GM12878 (cell line): Measurements from ENCODE around the gene TBCD. TPM values are rescaled to one million over a fixed set of nuclear protein-coding genes. Genes with fewer than 3 reads are reported as not detected.

Experiments
- ATAC-seq: fragments of 200-7000 bp; cut with Tn5 transposase; 3 replicates; pipeline ENCODE4 v1.9.1; 2020; ENCODE audit warnings: mild to moderate bottlenecking, moderate library complexity
- BruUV-seq: library from RNA; stranded (reverse); fragments of 400-500 nt; replicated peaks from 2 replicates; lab custom pipeline; 2021; lab: Mats Ljungman, UMichigan
- CTCF ChIA-PET: fragments of 300-600 bp; sonication (Branson Sonifier 250); formaldehyde crosslinking; extraction: SDS; loops from one replicate; lab custom pipeline; 2021; ENCODE audit warnings: inconsistent platforms; lab: Yijun Ruan, JAX
- POLR2A ChIA-PET: fragments of 350-600 bp; formaldehyde crosslinking; extraction: SDS; loops from one replicate; lab custom pipeline; 2021; ENCODE audit warnings: inconsistent platforms; lab: Charles Lee
- RAD21 ChIA-PET: fragments of 300-600 bp; sonication (Branson Sonifier 250); formaldehyde crosslinking; loops from one replicate; lab custom pipeline; 2023; ENCODE audit warnings: antibody characterized with exemption; ENCODE audit not compliant: unreplicated experiment; lab: Charles Lee
- SMC1A ChIA-PET: fragments of 300-600 bp; sonication (Branson Sonifier 250); formaldehyde crosslinking; loops from one replicate; lab custom pipeline; 2023; ENCODE audit not compliant: unreplicated experiment, uncharacterized antibody; lab: Charles Lee
- DNase-seq: peaks from one replicate; pipeline ENCODE4 v3.0.0-alpha.2; 2011; ENCODE audit warnings: low read depth, low spot score
- FAIRE-seq: peaks from 3 replicates; lab custom pipeline; 2011; peaks lifted over from hg19 to GRCh38; lab: Jason Lieb, UNC
- H2AFZ ChIP-seq: 2 replicates; pipeline ENCODE4 v1.6.0; 2011; ENCODE audit warnings: low read depth, low read length, control low read depth; ENCODE audit not compliant: control insufficient read depth
- H3K27ac ChIP-seq: 2 replicates; pipeline ENCODE4 v1.5.1; 2011; ENCODE audit warnings: control low read depth; ENCODE audit not compliant: control insufficient read depth, insufficient read depth
- H3K27me3 ChIP-seq, 2 experiments: replicated peaks in 1 of 2; 2 replicates each; pipeline versions ENCODE4 v1.6.0 to v1.6.1; 2011; ENCODE audit warnings: low read length in 1 of 2; ENCODE audit not compliant: control insufficient read depth in 2 of 2, insufficient read depth in 2 of 2
- H3K36me3 ChIP-seq, 2 experiments: 2 replicates each; pipeline ENCODE4 v1.5.1; 2011; ENCODE audit warnings: low read length in 1 of 2; ENCODE audit not compliant: control insufficient read depth in 2 of 2, insufficient read depth in 2 of 2
- H3K4me1 ChIP-seq: 2 replicates; pipeline ENCODE4 v1.6.1; 2011; ENCODE audit warnings: mild to moderate bottlenecking, low read length, moderate library complexity, mixed read lengths; ENCODE audit not compliant: control insufficient read depth, insufficient read depth
- H3K4me2 ChIP-seq: 2 replicates; pipeline ENCODE4 v1.6.0; 2011; ENCODE audit warnings: control low read depth; ENCODE audit not compliant: control insufficient read depth, insufficient read depth
- H3K4me3 ChIP-seq: fragments of 200-600 bp; sonication (generic); 2 replicates; pipeline ENCODE4 v1.5.1; 2016
- H3K79me2 ChIP-seq: 2 replicates; pipeline ENCODE4 v1.6.0; 2011; ENCODE audit warnings: low read length; ENCODE audit not compliant: control insufficient read depth, insufficient read depth
- H3K9ac ChIP-seq: 2 replicates; pipeline ENCODE4 v1.8.0; 2011; ENCODE audit warnings: low read length, control low read depth, mixed read lengths; ENCODE audit not compliant: control insufficient read depth, insufficient read depth
- H3K9me3 ChIP-seq: replicated peaks from 3 replicates; pipeline ENCODE4 v1.5.1; 2011; ENCODE audit warnings: mild to moderate bottlenecking, low read length; ENCODE audit not compliant: control insufficient read depth, insufficient read depth
- H4K20me1 ChIP-seq: 2 replicates; pipeline ENCODE4 v1.6.0; 2011; ENCODE audit not compliant: control insufficient read depth, insufficient read depth
- CHD2 ChIP-seq: IDR thresholded peaks from 2 replicates; pipeline ENCODE4 v1.6.1; 2011; ENCODE audit warnings: low read depth, low read length, improper control_type of control experiment, borderline replicate concordance
- CUX1 ChIP-seq: IDR thresholded peaks from 2 replicates; pipeline ENCODE4 v1.6.1; 2012; ENCODE audit warnings: improper control_type of control experiment, low read depth, low read length; ENCODE audit not compliant: insufficient replicate concordance
- HSF1 ChIP-seq: fragments of 150-350 bp; IDR thresholded peaks from 2 replicates; pipeline ENCODE4 v1.6.1; 2014; ENCODE audit warnings: mild to moderate bottlenecking, low read depth, low read length
- IRF5 ChIP-seq: fragments of 450-650 bp; IDR thresholded peaks from 2 replicates; pipeline ENCODE4 v1.6.1; 2017; ENCODE audit warnings: borderline replicate concordance
- KAT2A ChIP-seq: conservative IDR thresholded peaks from 2 replicates; pipeline ENCODE4 v1.6.1; 2011; ENCODE audit warnings: low read depth, low read length; ENCODE audit not compliant: control insufficient read depth
- MYC ChIP-seq: IDR thresholded peaks from 2 replicates; pipeline ENCODE4 v1.6.1; 2011; ENCODE audit warnings: mild to moderate bottlenecking, low read length, moderate library complexity, inconsistent platforms; ENCODE audit not compliant: insufficient read depth, insufficient replicate concordance, insufficient read length, severe bottlenecking
- RB1 ChIP-seq: fragments of 450-650 bp; formaldehyde crosslinking; IDR thresholded peaks from 2 replicates; pipeline ENCODE4 v1.6.1; 2017; ENCODE audit warnings: mild to moderate bottlenecking, borderline replicate concordance
- SKIL ChIP-seq: fragments of 450-650 bp; IDR thresholded peaks from 2 replicates; pipeline ENCODE4 v1.6.1; 2017; ENCODE audit warnings: mild to moderate bottlenecking, low read depth, inconsistent platforms; ENCODE audit not compliant: poor library complexity, severe bottlenecking
- YY1 ChIP-seq: IDR thresholded peaks from 2 replicates; pipeline ENCODE4 v1.6.1; 2011; ENCODE audit warnings: low read depth, mild to moderate bottlenecking, low read length
- ZNF24 ChIP-seq: fragments of 450-650 bp; IDR thresholded peaks from 2 replicates; pipeline ENCODE4 v1.6.1; 2017; ENCODE audit warnings: antibody characterized with exemption, mild to moderate bottlenecking
- WGBS: methylation state at CpG from one replicate; pipeline ENCODE4 v1.1.6; 2016; ENCODE audit warnings: low lambda C conversion rate; ENCODE audit not compliant: insufficient replicate concordance, insufficient coverage; ENCODE audit errors: missing lambda C conversion rate; 5-methylcytosine and 5-hydroxymethylcytosine counted together
- in situ Hi-C: fragments of 300-500 bp; cut with MboI; formaldehyde crosslinking; loops from 9 replicates; pipeline ENCODE4 v1.14.3; 2018; ENCODE audit warnings: mixed read lengths
- intact Hi-C: fragments of 100-400 bp; cut with micrococcal nuclease; formaldehyde crosslinking; loops from one replicate; pipeline ENCODE4 v1.14.2; 2022; ENCODE audit not compliant: unreplicated experiment
- polyA plus RNA-seq, 11 experiments: library from polyadenylated mRNA; depleted of rRNA in 4 of 11; unstranded in 6 of 11; stranded (reverse) in 5 of 11; fragments of >200 nt; fragmentation: Nextera tagmentation in 4 of 11; fragmentation: Illumina TruSeq in 1 of 11; extraction: Ambion mirVana in 4 of 11; extraction: Trizol in 1 of 11; gene quantifications; 1 replicate in 1 of 11; 2 replicates in 10 of 11; pipeline versions ENCODE4 v1.2.1 to v1.2.3, GENCODE V29; 2011 to 2016; ENCODE audit warnings: inconsistent platforms in 2 of 11, missing spikeins in 2 of 11, low read depth in 1 of 11
- total RNA-seq, 4 experiments: library from RNA; depleted of rRNA in 3 of 4; stranded (reverse); fragments of >200 nt in 3 of 4; fragmentation: Illumina TruSeq in 1 of 4; extraction: Trizol in 1 of 4; gene quantifications; 2 replicates each; pipeline versions ENCODE4 v1.2.1 to v1.2.3, GENCODE V29; 2013 to 2021

TBCD gene
- total and polyA plus RNA-seq, 10 of the 15 experiments (the other 5 are each of a cell fraction or from before 2014, with no cell fraction given): 10.3 to 114 (median 52.4) TPM

GRCh38 chr17:82710499-82711232 is 41.2 kb upstream of the TBCD start (continued):
- no peak for TF ChIP-seq ZNF24
- no peak for TF ChIP-seq IRF5
- no peak for TF ChIP-seq CHD2
- TF ChIP-seq KAT2A: no peak
- no peak for TF ChIP-seq SKIL
- TF ChIP-seq MYC: no peak

- intact Hi-C loops: no loop called here
- DNase-seq (no peak), FAIRE-seq (no peak), ATAC-seq (no peak)
- Histone ChIP-seq H3K4me2 (no peak overlapping the region), H3K27me3 (no peaks in the 10 kb centered on the region), H3K9me3 (no peaks in the 10 kb centered on the region), H3K4me1 (peaks cover 9% of the 10 kb centered on the region), H3K9ac (no peak overlapping the region), H3K4me3 (no peak overlapping the region), H3K79me2 (peaks cover 13% of the 10 kb centered on the region), H3K27ac (no peak overlapping the region), H2AFZ (no peak overlapping the region), H4K20me1 (no peaks in the 10 kb centered on the region), H3K36me3 (no peaks in the 10 kb centered on the region)
- ChIA-PET POLR2A (no interaction called here), RAD21 (no interaction called here), SMC1A (interaction anchor here (0.9 kb wide), 1 partner anchor 27 kb away, joined by 4 read pairs; no protein-coding TSS in a partner anchor), CTCF (no interaction called here)
- 76% methylated on average over 28 of the region's 35 CpGs for WGBS
- in situ Hi-C loops: no loop called here
- no TSS peak for BruUV-seq
- TF ChIP-seq YY1: no peak
- TF ChIP-seq RB1: no peak
- no peak for TF ChIP-seq HSF1
- TF ChIP-seq CUX1: no peak
These were observed 38.7 kb upstream of the TBCD start for GRCh38 chr17:82713071-82713723.
